Putamen (tissue), 1 donor: Measurements from ENCODE around the gene ELL2.
"Not testable (repeated sequence)": the region's sequence is repeated elsewhere in the genome, so short reads cannot be mapped to it uniquely, and the experiment has no call there.

Experiments used
- DNase-seq: peaks from one replicate; pipeline ENCODE4 v3.0.0-alpha.2; 2016; ENCODE audit warnings: low spot score

ELL2 gene

DNA sequence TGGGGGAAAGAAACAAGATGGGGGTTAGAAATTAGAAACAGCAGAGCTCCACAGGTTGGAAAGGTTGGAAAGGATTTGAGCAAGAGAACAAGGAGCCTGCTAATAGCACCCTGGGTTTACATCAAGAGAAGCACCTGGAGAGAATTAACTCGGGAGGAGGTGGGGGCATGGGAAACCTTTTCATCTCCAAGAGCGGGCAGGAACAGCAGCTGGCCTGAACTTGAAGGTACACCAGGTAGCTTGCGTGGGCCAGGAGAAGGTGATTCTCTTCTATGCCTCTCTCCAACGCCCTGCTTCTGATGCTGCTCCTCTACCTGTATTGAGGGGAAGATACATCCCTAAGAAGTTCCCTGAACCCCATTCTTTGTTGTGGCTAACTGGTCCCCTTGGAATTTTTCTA is 102.0 kb downstream of the ELL2 start:
- no peak for DNase-seq

DNA sequence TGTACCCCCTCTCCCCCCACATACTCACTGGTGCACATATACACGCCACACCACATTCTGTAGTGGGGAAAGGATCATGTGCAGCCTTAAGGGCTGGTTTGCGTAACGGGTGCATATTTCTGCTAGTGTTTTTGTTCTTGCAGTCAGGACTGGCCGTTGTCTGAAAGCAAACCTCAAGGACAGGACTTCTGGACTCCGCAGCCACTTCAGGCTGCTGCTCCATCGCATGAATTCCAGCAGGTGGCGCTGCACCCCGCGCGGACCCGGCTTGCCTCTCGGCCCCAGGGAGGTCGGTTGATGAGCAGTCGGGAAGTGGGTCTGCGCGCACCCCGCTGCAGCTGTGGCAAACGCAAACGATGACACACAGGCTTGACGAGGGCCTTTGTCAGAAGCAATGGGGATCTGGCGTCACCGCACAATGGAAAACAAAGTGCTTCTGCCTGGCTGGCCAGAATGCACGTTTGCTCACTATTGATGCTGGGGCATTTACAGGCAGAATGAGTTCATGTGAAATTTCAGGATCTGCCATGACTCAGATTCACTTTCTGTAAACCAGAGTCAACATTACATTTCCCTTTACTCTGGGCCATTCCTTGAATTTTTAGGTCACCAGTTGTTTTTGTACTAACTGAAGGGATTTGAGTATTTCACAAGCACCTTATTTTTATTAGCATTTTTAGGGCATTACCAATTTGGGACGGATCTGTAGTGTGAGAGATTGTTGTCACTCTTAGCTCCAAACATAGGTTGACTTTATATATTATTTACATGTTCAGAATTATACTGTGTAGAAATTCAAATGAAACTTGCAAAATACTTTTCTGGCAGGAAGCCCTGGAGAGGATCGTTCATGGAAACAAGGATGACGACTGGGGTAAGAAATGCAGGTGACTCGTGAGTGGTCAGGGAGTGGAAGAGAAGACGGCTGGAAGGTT is 102.7 kb downstream of the ELL2 start:
- peak; percentile 93 for DNase-seq

DNA sequence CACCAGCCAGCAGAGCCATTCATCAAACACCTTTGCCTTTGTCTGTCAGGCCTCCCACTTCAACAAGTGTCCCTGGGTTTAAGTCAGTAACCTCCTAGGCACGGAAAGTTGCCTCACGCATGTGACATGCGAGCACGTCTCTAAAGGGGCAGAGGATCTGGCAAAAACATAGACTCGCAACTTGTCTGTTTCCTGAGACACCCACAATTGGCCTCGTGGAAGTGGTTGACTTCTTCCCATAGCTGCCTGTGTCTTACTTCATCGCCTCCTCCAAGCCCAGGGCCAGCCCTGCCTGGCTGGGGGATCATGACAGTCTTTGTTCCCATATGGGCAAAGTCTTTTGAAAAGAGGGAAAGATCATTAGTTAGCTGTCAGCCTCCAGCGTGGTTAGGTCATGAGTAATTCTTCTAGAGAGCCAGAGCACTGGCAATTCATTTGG is 103.6 kb downstream of the ELL2 start:
- peak; percentile 38 for DNase-seq

DNA sequence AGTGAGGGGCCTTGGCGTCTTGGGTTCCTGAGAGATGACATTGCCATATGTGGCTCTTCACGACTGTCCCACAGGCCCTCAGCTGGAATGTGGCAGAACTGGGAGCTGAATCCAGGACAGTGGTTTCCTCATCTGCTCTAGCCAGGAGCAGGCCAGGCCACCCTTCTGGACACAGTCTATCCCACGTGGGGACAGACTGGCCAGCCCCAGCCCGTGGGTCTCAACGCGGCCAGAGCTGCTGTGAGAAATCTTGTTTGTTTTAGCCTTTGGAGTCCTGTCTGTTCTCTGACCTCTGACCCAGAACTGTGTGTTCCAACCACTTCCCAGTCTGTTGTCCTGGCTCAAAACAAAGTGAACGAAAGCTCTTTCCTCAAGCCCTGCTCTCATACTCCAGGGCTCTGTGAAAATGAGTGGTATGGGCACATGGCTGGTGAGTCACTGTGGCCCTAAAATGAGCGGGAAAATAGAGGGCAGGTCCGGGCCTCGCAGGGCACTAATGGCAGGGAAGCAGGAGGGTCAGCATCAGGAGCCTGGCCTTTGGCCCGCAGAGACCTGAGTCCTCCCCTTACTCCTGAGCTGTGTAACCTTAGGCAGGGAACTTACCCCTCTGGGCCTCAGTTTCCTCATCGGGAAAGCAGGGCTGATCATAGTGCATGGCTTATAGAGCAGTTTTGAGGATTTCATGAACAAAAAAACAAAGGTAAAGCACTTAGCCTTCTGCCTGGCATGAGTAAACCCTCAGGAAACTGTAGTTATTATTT is 104.3 kb downstream of the ELL2 start:
- no peak for DNase-seq

DNA sequence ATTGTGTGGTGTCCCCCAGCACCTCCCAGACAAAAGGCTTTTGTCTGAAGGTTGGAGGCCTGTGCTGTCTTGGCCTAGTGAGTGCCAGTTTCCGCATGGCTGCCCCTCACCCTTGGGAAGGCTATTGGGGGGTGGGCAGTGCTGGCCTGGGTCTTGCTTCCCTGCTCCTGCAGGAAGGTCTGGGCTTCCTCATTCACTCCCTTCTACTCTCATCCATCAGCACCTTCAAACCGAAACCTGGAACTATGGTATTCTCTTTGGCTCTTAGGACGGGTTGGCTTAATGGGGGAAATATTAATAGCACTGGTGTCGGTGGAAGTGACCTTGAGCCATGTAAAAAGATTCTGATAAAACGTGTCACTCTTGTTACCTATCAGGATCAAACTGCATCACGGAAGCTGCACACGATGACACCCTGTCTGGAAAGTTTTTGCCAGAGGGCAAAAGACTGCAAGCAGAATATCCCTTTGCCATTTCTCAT is 105.1 kb downstream of the ELL2 start:
- peak; percentile 48 for DNase-seq

DNA sequence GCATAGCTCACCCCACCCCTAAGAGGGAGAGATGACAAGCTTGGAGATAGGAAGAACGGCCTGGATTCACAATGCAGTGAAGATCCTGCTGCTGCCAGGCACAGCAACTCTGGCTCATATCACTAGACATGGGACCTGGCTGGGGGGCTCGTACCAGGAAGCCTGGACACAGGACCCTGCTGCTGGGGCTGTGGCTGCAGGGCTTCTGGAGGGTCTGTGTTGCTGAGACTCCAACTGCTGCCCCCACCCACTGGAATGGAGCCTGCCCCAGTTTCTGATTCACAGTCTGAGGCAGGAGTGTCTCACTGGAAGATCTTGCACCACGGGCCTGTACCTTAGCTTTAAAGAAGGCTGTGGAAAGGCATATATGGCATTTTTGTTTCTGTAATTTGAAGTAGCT is 108.2 kb downstream of the ELL2 start:
- DNase-seq = no peak

DNA sequence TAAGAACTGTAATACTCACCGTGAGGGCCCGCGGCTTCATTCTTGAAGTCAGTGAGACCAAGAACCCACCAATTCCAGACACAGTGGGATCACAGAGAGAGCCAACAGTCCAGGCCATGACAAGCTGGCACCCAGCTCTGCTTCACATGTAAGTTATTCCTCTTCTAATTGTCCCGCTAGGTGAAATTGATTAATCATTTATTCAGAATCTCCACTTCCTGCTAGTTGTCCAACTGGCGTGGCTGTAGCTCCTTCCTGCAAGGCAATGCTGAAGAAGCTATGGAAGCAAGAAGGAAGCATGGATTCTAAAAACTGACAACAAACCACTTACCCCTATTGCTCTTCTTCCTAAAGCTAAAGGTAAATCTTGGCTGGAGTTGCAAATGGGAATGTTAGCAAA is 109.1 kb downstream of the ELL2 start:
- no peak for DNase-seq

DNA sequence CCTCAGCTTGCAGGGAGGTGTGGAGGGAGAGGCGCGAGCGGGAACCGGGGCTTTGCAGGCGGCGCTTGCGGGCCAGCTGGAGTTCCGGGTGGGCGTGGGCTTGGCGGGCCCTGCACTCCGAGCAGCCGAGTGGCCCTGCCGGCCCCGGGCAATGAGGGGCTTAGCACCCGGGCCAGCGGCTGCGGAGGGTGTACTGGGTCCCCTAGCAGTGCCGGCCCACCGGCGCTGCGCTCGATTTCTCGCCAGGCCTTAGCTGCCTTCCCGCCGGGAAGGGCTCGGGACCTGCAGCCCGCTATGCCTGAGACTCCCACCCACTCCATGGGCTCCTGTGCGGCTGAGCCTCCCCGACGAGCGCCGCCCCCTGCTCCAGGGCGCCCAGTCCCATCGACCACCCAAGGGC is 110.5 kb downstream of the ELL2 start:
- DNase-seq = not testable (repeated sequence)

DNA sequence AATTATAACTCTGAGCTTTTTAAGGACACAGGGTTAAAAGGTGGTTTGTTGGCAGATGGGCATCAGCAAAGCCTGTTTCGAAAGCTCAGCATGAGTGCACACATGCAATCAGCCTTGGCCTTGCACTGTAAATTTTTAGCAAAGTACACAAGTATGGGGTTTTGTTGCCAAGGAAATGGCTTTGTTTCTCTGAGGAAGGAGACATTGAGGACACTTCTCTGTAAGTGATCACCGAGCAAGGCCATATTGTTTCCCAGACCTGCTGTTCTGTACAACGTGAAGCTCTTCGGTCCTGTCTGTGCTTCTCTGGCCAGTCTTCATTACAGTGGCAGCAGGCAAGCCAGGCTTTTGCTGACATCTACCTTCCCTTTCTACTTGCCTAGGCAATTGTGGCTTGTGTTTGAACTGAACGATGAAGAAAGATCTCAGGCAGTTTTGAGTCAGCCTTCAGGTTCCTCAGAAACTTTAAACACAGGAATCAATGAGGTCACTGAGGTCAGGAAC is 111.2 kb downstream of the ELL2 start:
- DNase-seq = no peak

DNA sequence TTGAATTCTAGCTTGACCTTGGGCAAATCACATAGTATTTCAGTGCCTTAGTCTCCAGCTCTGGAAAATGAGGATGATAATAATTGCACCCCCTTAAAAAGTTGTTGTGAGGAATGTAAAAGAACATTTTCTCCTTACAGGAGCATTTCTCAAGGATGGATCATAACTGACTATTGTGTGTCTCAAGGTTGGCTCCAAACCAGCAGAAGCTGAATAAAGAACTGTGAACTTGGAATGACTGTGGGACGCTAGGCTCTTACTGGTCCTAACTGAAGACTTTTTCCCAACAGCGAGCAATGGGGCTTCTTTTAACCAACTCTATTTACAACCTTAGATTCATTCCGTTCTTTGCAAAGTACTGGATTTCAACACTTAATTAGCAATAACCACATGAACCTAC is 113.0 kb downstream of the ELL2 start:
- DNase-seq = no peak

DNA sequence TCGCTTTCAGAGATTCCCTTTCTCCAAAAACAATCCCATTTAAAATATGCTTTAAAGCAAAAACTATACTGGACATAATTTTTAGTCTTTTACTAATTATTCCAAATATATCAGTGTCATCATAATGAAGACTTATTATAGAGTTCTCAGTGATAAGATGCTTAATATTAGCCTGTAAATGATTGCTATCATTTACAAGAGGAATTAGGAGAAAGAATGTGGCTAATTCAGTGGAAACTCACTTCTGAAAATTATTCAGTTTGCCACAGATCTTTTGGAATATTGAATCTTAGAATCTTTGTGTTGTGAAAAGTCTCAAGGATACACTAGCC is 114.4 kb downstream of the ELL2 start:
- DNase-seq = no peak

DNA sequence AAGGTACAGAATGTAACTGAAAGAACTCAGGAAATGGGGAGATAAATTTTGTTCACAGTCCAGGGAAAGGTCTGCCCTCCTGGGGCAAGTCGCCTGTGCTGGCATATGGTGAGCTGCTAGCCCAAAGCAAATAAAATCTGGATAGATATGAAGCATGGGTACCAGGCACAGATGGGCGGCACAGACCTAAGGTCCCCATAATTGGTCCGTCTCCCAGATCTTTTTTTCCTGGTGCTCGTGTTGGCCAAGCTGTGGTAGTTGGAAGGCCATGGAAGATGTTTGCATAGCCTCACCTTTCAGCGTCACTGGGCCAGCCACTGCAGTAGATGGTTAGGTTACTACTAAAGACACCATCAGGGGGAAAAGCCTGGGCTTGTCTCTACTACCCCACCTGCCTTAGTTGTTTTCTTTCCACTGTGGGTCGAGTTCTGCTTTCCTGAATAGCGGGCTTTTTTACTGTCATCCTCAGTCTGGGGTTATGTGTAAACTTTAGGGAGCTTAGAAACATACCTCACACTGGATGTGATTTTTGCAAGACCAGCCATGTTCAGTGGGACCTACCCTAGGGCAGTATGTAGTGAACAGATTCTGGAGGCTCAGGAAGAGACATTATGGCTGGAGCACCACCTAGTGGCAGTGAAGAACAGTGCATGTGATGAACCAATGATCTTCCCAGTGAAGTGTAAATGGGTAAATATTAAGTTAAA is 114.9 kb downstream of the ELL2 start:
- DNase-seq = peak; percentile 78

DNA sequence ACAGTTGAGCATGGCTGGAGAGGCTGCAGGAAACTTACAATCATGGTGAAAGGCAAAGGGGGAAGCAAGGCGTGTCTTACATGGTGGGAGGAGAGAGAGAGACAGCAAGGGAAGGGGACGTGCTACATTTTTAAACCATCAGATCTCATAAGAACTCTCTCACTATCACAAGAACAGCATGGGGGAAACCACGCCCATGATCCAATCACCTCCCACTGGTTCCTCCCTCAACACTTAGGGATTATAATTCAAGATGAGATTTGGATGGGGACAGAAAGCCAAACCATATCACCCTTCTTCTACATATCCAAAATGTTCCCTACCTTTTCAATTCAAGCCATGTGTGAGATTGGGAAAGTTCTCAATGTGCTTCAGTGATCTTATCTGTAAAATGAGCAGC is 116.3 kb downstream of the ELL2 start:
- DNase-seq = no peak

DNA sequence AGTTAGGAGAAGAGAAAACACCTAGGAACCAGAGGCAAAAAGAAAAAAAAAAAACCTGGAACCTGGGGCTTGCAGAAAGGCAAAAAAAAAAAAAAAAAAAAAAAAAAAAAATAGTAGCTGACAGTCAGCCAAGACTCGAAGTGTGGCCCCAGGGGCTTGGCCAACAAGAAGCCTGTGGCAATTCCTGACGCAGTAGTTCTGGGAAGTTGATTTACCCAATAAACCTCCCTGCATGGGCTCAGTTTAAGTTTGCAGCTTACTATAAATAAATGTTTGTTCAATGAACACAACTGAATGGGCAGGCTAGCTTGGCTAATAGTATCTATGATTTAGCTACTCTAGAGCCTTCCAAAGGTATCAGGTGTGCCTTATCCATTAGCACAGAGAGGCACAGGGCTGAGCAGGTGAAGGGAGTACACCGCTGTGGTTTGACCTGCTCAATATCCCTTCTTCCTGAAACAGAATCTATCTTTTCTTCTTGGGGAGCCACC is 117.9 kb downstream of the ELL2 start:
- DNase-seq = no peak

DNA sequence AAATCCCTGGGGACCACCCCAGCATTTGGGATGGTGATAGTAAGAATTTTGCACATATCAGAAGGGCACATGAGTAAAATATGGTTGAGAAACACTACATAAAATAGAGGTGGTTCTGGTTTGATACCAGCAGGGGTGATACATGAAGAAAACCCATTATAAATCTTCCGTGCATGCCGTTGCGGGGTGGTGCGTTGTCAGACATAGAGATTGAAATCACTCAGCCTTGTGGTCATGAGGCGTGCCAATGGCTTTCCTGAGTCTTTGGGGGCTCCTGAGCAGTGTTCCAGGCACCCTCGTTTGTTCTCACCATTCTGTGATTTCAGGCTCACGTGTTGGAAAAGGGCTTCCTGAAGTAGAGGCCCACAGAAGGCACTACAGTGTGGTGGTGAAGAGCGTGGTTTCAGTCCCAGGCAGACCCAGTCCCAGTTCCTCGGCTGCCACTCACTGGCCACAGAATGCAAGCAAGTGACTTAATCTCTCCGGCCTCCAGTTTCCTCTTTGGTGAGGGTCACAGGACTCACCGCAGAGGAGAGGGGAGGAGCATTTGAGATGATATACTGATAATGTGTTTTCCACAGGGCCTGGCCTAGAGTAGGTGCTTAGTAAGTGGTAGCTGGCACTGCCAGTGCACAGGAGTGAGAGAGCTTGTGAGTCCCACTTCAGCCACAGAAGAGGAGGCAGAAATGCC is 118.7 kb downstream of the ELL2 start:
- DNase-seq = no peak

DNA sequence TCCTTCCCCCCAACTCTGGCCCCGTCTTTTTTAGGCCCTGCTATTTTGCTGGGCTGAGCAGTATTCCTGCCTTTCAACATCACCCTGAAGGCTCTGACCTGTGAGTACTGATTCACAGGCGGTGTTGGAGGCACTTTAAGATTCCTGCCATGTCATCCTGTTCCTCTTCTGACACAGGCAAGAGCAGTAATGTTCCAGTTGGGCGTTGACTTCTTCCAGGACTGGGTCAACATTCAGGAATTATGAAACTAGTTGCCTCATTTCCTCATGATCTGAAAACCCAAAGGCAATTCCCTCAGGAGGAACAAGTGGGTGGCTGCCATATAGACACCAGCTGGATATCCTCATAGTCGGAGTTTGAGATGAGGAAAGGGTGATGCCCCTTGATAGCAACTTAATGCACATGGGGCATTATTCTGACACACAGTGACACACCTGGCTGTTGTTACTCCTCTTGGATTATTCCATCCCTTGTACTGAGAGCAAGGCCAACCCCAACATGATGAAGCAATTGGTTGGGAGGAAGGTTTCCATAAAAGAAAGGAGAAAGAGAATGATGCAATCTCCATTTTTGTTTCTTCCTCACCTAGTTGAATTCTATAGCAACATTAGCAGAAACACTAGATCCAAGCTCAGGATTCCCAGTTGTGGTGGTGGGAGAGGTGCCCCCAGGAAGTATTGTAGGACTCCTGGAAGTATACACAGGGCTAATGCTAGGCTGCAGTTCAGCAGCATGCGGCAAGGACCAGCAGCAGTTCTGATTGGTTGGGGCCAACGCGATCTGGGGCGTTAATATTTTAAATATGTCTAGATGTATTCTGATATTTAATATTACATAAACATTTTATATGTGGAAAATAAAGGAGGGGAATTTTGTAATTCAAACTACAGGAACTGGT is 119.5 kb downstream of the ELL2 start:
- DNase-seq = no peak

DNA sequence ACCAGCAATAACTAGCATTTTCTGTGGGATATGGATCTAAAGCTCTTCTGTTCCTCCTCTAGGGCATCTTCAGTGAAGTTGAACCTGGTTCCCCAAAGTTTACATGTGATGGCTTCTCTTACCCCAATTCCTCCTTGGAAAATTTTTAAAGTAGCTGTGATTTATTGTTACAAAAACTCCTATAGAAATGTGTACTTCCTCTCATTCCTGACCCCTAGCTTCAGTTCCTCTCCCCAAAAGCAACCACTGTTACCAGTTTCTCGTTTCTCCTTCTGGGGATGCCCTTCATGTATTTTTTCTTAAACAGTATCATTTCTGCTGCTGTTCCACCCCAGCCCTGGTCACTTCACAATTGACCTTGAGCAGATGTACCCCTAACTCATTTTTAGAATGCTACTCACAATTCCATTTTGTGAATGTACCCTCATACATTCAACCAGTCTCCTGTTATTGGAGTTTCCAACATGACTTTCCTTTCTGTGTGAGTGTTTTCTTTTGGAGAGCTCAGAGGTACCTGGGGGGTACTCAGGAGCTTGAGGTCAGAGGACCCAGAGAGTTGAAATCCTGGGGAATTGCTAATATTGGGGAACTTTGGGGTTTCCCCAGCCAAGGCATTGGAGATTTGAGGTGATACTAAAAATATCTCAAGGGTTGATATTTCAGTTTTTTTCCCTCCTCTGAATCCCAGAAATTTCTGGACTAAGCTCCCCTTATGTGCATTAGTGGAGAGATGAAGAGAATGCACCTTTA is 120.5 kb downstream of the ELL2 start:
- DNase-seq = no peak

DNA sequence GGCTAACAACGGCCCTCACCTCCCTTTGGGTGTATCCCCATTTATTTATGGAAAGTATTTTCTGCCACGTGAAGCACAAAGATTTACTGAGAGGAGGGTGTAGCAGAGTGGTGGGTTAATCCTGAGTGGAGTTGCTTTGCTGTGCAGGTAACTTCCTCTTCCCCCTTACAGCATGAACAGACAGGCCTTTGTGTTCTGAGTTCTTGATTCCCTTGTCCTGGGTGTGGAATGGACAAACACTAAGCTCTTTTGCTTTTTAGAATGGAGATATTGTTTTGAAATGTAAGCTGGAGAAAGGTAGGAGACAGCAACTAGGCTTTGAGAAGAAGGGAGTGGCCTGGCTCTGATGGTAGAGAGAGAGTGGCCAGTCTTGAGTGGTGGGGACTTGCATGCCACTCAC is 122.0 kb downstream of the ELL2 start:
- DNase-seq = no peak

DNA sequence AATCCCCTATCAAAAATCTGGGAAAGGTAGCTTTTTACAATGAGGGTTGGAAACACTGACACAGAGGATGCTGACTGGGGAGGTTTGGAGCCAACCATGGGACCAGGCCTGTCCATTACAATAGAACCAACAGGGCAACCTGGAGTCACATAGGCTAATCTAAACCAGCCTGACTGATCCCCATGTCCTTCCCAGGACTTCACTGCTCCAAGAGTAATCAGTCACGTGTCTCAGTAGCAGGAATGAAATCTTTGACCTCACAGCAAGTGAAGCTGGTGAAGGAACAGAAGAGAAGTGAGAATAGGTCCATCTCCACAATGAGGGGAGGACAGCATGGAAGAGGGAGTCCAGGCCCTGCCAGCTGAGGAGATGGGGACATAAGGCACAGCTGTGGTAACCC is 123.1 kb downstream of the ELL2 start:
- DNase-seq = no peak

DNA sequence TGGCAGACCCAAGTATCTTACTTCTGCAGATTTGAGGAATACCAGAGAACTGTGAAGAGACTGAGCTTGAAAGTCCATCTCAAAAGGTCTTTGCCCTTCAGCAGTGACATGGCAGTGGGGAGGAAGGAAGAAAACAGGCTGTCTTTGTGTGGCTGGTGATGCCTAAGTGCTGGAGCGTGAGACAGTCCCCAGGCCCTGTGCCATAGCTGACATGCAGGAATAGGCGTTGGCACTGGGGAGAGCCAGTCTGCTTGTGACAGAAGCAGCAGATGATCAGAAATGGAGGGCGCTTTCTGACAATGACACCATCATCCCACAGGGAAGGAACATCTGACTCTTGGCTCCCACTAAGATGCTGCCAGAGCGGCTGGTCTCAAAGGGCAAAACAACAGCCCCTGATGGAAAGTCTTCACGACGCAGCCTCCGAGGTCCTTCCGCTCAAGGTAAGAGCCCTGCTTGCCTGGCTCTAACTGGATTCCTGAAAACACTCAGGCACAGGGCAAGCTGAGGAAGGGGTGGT is 123.6 kb downstream of the ELL2 start:
- DNase-seq = no peak
